Ramos (cell line): ENCODE data around the gene ALPG.
"Not testable (repeated sequence)": the region's sequence is repeated elsewhere in the genome, so short reads cannot be mapped to it uniquely, and the experiment has no call there.

ENCODE experiments used
- in situ Hi-C: fragments of 300-500 bp; cut with MboI; formaldehyde crosslinking; loops from one replicate; pipeline ENCODE4 v1.14.3; 2022; ENCODE audit warnings: low sequenced_read_pairs; ENCODE audit not compliant: unreplicated experiment

ALPG gene

DNA sequence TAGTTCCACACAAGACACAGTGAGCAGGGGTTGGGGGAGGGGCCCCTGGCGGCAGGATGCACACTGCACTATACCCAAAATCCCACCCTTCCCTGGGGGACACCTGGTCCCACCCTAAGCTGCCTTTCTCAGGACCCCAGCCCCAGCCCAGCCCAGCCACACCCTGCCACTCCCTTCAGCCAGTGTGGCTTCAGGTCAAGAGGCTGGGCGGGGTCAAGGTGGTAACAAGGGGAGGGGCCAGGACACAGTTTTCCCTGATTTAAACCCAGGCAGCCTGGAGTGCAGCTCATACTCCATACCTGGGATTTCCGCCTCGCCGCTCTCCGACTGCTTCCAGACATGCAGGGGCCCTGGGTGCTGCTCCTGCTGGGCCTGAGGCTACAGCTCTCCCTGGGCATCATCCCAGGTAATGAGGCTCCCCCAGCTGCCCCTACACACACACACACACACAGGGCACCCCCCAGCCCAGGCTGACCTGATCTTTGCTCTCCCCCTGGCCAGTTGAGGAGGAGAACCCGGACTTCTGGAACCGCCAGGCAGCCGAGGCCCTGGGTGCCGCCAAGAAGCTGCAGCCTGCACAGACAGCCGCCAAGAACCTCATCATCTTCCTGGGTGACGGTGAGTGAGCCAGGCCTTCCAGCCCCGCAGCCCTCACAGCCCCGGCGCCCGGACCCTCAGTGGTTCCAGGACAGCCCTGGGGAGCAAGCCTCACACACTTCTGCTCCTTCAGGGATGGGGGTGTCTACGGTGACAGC lies at the start of gene ALPG:
ALPG (plus strand) TSS at position 289 of the 755 bp plus-strand sequence; CDS start at position 340, 51 bp downstream.
- in situ Hi-C loops, result no loop called here

GRCh38 chr2:232361646-232362045 lies 45.0 kb upstream of the ALPG start:
- in situ Hi-C loops, result no loop called here

DNA sequence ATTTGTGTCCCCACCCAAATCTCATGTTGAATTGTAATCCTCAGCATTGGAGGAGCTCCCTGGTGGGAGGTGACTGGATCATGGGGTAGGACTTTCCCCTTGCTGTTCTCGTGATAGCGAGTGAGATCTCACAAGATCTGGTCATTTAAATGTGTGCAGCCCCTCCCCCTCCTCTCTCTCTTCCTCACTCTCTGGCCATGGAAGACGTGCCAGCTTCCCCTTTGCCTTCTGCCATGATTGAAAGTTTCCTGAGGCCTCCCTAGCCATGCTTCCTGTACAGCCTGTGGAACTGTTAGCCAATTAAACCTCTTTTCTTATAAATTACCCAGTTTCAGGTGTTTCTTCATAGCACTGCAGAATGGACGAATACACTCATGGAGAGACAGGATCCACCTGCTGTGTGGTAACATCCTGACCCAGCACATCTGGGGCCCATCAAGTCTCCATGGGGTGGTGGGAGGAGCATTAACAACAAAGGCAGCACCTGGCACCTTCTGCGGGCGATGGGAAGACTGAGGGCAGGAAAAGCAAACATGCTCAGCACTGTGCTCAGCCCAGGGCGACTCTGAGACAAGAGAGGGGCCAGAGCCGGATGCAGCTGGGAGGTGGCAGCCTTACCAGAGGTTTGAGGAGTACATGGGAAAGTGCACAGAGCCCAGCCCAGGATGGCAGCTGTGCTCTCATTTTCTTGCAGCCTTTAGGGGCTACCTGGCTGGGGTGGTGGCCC lies 44.3 kb upstream of the ALPG start:
- in situ Hi-C loops, result no loop called here

- in situ Hi-C loops, result not testable (repeated sequence)
Observed at GRCh38 chr2:232363064-232363783, 43.4 kb upstream of the ALPG start.

DNA sequence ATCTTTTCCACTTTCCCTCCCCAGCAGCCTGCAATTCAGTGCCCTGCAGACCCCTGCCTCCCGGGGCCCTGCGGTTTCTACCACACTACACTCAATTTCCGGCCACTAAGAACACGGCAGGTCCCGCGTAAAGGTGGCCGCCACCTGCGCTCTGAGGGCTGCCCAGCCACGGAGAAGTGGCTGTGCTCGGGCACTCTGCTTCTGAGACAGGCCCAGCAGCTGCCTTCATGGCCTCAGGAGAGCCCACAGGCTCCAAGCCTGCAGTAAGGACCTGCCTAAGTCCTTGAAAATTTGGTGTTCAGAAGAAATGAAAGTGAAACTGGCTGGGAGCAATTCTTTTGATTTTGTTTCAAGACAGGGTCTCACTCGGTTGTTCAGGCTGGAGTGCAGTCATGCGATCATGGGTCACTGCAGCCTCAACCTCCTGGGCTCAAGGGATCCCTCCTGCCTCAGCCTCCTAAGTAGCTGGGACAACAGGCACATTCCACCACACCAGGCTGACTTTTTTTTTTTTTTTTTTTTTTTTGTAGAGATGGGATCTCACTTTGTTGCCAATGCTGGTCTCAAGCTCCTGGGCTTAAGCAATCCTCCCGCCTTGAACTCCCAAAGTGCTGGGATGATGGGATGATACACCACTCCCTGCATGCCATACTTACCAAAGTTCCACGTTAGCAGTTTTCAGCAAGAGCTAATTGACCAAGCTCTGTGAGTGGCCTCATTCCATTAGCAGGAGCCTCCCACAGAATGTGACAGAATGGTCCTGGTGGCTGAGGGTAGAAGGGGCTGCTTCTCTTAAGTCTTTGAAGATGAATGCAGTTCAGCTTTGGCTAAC lies 42.6 kb upstream of the ALPG start:
- in situ Hi-C loops, result no loop called here

DNA sequence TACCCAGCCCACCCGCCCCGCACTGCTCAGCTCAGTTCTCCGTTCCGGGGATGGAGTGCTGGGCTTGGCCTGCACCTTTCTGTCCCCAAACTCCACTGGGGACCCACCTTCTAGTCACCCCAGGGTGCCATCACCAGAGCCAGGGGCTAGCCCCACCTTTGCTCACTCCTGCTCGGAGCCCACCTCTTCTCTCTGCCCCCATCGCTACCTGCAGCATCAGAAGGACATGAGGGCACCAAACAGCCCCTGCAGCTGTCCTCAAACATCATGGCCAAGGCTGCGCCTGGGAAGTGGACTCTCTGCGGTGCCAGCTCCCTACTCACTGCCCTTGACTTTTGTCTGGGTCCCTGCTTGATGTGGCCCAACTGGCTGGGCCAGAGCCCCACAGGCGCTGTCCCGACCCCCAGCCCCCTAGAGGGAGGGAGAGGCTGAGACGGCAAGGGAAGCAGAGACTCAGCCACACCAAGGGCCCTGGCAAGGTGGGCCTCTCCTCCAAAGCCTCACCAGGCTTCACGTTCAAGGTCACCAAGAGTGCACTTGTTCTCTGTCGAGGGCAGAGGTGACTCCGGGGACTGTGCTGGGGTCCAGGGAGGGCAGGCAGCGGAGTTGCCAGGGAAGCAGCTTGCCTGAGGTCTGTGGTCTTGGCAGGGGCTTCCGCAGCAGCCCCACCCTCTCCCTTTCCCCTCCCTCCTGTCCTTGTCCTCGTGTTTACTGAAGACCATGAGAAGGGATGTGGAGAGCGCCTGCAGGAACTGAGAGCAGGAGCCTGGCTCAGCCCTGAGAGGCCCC lies 41.6 kb upstream of the ALPG start:
- in situ Hi-C loops, result not testable (repeated sequence)

GRCh38 chr2:232365621-232366321 lies 40.9 kb upstream of the ALPG start:
- in situ Hi-C loops, result no loop called here

GRCh38 chr2:232366461-232366860 lies 40.2 kb upstream of the ALPG start:
- in situ Hi-C loops, result not testable (repeated sequence)

DNA sequence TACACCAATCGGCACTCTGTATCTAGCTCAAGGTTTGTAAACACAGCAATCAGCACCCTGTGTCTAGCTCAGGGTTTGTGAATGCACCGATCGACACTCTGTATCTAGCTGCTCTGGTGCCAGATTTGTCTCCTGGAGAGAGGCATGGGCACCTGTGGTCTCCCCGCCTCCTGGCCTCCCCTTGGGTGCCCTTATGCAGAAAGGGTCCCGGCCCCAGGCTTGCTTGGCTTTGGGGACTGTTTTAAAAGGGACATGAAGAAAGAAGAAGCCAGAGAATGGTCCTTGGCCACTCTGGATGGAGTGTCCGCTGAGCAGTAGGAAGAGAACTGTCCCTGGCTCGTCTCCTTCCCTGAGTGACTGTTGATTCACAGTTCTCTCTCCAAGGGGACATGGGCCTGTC lies 39.6 kb upstream of the ALPG start:
- in situ Hi-C loops, result no loop called here

GRCh38 chr2:232367591-232368233 lies 38.9 kb upstream of the ALPG start:
- in situ Hi-C loops, result no loop called here

- in situ Hi-C loops, result no loop called here
Observed at GRCh38 chr2:232368311-232368731, 38.3 kb upstream of the ALPG start.

- in situ Hi-C loops, result no loop called here
Observed at GRCh38 chr2:232369126-232369951, 37.3 kb upstream of the ALPG start.

- in situ Hi-C loops, result not testable (repeated sequence)
Observed at GRCh38 chr2:232370007-232370406, 36.6 kb upstream of the ALPG start.

GRCh38 chr2:232372231-232373208 lies 34.1 kb upstream of the ALPG start:
- in situ Hi-C loops, result no loop called here

- in situ Hi-C loops, result no loop called here
Observed at GRCh38 chr2:232374356-232374755, 32.3 kb upstream of the ALPG start.

- in situ Hi-C loops, result no loop called here
Observed at GRCh38 chr2:232375164-232375563, 31.5 kb upstream of the ALPG start.
